NCI-H510A (cell line): ENCODE measurements around the gene FASTKD3.
"Not testable (repeated sequence)": the region's sequence is repeated elsewhere in the genome, so short reads cannot be mapped to it uniquely, and the experiment has no call there.

Experiments used
- DNase-seq: peaks from one replicate; lab custom pipeline; 2025; lab: John Stamatoyannopoulos, UW

Gene FASTKD3, protein sequence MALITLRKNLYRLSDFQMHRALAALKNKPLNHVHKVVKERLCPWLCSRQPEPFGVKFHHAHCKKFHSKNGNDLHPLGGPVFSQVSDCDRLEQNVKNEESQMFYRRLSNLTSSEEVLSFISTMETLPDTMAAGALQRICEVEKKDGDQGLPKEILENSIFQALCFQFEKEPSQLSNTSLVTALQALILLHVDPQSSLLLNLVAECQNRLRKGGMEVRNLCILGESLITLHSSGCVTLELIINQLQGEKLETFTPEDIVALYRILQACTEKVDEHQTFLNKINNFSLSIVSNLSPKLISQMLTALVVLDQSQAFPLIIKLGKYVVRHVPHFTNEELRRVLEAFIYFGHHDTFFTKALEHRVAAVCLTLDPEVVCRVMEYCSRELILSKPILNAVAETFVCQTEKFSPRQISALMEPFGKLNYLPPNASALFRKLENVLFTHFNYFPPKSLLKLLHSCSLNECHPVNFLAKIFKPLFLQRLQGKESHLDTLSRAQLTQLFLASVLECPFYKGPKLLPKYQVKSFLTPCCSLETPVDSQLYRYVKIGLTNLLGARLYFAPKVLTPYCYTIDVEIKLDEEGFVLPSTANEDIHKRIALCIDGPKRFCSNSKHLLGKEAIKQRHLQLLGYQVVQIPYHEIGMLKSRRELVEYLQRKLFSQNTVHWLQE

DNA sequence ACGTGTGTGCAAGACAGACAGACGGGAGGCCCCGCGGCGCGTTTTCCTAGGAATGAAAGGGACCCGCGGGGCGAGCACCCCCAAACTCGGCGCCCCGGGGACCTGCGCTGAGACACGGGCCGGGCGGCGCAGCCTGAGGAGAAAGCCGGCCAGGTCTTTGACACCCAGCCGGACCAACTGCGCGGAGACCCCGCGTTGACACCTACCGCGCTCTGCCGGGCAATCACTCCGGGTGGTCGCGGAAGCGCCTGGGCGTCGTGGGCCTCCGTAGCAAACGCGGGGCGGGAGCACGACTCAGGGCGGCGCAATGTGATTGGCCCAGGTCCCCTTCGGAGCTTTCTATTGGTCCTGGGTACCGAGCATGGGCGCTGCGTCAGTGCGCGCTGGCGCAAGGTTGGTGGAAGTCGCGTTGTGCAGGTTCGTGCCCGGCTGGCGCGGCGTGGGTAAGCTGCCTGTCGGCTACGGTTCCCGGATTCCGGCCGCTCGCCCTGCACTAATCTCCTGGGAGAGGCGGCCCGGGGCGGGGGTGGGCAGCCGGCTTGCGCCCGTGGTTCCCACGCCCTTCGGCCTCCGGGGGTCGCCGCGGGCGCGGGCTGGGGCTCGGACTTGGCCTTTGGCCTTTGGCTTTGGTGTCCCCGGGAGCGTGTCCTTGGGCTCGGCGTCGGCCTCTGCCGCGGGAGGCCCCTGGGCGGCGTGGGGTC lies at the start of gene FASTKD3, which contains the start of gene MTRR:
TSS of gene FASTKD3 (minus strand) at position 259 of the 701 bp plus-strand sequence. CDS start 948 bp downstream, outside the sequence.
TSS of gene MTRR (plus strand) at position 376 of the 701 bp plus-strand sequence. CDS start 1,647 bp downstream, outside the sequence.
- peak; percentile 90 for DNase-seq

DNA sequence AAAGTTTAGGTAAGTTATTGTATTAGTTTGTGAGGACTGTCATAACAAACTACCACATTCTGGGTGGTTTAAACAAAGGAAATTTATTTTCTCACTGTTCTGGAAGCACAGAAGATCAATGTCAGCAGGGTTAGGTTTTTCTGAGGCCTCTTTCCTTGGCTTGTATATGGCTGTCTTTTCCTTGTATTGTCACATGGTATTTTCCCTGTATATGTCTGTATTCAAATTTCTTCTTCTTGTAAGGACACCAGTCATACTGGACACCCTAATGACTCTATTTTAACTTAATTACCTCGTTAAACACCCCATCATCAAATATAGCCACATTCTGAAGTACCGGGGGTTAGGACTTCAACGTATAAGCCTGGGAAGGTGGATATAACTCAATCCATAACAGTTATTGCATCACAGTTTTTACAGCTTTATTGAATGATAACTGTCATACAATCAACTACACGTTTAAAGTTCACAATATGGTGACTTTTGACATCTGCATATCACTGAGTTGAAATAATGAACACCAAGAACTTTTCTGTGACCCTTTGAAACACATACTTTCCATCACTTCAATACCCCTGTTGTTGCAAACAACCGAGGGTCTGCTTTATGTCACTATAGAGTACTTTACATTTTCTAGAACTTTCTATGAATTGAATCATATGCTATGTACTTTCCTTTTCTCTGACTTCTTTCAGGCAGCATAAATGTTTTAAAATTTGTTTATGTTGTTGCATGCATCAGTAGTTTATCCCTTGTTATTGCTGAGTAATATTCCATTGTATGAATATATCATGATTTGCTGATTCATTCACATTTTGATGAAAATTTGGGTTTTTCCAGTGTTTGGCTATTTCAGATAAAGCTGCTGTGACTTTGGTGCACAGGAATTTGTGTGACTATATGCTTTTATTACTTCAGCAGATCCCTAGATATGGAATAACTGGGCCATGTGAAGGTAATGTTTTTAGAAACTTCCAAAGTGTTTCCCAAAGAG lies 48.6 kb upstream of the FASTKD3 start:
- no peak for DNase-seq

DNA sequence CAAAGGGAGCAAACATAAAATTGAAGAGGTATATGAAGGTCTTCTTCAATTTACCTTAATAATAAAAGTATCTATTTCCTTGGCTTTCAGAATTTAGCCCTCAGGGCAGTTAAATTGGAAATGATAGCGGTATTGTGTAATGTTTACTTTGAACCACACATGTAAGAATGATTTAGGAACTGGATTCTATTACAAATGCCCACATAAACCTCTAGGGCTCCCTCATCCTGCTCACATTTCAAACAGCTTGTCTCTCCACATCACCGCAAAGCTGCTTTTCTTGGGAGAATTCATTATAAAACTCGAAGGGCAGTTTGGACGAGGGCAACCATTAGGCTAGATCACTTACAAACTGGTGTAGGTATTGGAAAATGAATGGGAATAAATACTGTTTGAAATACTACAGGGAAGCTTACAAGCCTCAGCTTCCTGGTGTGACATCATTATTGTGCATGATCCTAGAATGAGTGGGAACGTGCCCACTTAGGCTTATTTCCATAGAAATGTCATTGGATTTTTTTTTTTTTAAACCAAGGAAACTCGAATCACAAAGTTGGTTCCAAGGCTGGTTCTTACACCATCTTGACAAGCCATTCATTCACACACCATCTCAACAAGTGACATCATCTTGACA lies 47.5 kb upstream of the FASTKD3 start:
- no peak for DNase-seq

DNA sequence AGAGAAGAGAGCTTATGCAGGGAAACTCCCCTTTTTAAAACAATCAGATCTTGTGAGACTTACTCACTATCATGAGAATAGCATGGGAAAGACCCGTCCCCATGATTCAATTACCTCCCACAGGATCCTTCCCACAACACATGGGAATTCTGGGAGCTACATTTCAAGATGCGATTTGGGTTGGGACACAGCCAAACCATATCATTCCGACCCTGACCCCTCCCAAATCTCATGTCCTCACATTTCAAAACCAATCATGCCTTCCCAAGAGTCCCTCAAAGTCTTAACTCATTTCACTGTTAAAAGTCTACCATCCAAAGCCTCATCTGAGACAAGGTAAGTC lies 42.6 kb upstream of the FASTKD3 start:
- DNase-seq = not testable (repeated sequence)

DNA sequence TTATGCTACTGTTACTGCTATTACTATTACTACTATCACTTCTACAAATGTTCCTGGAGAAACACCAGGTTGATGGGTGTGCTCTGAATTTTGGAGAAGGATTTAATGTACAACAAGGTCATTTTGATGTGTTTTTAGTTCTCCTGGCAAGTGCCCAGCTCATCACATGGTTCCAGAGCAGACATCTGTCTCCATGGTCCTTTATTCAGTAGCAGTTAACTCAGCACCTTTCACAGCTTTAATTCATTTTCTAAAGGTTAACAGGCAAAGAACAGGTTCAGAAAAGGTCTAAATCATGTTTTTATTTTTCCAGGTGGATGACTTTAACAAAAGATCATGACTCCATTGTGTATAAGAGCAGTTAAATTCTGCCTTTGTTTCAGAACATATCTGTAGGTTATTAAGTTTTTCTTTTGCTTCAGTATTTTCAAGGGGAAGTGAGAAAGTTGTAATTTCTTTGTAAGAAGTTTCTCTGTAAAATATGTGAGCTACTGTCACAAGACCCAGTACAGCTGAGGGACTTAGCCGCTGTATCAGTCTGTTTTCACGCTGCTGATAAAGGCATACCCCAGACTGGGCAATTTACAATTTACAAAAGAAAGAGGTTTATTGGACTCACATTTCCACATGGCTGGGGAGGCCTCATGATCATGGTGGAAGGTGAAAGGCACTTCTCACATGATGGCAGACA lies 42.1 kb upstream of the FASTKD3 start:
- no peak for DNase-seq

DNA sequence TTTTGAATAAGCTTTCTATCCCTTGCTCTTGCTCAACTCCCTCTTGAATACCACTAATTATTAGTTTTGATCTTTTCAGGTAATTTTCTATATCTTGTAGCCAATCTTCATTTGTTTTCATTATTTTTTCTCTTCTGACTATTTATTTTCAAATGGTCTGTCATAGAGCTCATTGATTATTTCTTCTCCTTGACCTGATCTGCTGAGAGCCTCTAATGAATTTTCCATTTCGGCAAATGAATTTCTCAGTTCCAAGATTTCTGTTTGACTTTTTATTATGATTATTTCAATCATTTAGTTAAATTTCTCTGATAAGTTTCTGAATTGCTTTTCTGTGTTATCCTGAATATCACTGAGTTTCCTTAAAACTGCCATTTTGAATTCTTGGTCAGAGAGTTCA lies 39.5 kb upstream of the FASTKD3 start:
- DNase-seq = no peak

DNA sequence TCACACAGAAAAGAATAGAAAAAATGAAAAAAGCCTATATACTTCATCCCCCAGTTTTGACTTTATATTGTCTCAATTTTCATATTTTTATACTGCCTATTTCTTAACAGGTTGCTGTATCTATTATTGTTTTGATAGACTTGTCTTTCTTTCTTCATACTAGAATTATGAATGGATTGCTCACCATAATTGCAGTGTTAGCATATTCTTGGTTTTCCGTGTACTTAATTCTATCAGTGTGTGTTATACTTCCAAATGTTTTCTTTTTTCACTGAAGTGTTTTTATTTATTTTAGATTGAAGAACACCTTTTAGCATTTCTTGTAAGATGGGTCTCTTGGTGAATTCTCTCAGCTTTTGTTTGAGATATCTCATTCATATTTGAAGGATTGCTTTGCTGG lies 38.8 kb upstream of the FASTKD3 start:
- DNase-seq = no peak

DNA sequence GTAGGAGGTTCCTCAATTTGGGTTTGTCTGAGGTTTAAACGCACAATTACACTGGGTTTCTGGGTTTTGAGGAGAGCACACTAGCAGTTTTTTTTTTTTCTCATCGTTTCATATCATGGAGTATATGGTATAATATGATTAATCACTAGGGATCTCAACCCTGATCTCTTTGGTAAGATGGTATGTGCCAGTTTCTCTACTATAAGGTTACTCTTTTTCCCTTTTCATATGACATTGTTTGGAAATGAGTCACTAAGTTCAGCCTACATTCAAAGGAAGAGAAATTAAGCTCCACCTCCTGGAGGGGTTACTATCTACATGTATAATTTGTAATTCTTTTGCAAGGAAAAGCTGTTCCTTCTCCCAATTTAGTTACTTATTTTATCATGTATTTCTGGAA lies 35.3 kb upstream of the FASTKD3 start:
- DNase-seq = no peak

DNA sequence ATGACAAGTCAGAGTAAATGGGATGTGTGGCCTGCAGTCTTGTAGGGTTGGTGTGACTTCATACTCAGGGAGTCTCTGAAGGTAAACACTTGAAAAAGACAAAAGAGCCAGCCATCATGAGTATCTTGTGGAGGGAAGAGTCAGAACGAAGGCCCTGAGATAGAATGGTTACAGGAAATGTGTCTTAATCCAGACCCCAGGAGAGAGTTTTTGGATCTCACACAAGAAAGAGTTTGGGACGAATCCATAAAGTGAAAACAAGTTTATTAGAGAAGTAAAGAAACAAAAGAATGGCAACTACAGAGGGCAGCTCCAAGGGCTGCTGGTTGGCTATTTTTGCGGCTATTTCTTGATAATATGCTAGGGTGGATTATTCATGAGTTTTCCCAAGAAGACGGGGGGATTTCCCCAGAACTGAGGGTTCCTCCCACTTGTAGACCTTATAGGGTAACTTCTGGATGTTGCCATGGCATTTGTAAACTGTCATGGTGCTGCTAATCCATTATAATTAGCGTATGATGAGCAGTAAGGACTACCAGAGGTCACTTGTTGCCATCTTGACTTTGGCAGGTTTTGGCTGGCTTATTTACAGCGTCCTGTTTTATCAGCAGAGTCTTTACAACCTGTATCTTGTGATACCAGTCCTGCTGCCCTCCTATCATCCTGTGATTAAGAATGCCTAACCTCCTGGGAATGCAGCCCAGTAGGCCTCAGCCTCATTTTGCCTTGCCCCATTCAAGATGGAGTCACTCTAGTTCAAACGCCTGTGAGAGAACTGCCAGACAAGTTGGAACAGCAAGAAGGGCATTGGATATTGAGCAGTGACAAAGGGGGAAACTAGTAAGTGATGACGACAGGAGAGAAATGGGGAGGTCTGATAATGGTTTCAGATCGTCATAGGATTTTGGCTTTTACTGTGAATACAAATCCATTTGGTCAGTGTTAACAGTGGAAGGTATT lies 34.1 kb upstream of the FASTKD3 start:
- no peak for DNase-seq

DNA sequence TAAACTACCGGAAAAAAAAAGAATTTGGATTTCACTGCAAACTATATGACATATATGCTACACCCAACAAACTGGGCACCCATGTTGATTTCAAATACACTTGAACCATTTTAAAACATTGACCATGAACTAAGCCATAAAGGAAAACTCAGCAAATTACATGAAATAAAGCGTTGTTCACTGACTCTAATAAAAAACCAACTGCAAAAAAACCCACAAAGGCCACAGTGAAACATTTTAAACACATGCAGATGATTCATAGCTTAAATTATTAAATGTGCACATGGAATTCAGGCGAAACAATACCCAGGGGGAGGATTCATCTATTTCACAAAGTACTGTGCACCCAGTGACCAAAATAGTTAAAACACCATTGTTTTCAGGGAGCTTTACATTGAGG lies 33.4 kb upstream of the FASTKD3 start:
- DNase-seq = no peak

DNA sequence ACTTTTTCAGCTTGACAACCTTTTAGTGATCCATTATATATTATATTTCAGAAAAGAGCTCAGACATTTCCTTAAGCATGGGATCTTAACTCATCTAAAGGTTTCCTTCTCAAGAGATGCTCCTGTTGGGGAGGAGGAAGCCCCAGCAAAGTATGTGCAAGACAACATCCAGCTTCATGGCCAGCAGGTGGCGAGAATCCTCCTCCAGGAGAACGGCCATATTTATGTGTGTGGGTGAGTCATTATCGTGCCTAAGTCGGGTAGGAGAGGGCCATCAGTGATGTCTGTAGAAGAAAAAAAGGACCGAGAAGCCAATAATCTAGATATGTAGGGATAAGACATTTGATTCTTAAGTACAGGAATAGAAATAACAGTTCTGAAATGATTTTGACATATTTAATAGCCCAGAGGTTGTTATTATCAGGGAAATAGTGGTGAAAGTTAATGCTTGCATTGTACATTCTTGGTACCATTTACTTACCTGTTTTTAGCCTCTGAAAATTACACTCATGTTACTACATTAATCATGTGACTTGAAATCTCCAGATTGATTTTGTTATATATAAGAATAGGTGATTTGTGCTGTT lies 28.3 kb upstream of the FASTKD3 start:
- DNase-seq = no peak

DNA sequence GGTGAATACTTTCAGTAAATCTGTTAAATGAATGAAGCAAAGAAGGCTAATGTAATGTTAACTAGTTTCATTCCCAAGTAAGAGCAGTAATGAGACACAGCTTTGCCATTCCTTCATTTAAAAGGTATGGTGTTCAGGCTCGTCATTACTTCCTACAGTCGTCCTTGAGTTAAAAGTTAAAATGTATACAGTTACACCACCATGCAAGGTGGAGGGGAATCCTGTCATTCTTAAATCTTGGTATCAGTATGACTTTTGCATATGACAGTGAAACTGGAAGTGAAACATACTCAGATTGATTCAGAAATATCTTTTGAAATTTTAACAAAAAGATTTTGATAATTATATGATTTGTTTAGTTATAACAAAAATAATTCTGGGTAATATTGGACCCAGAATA lies 26.0 kb upstream of the FASTKD3 start:
- DNase-seq = no peak

DNA sequence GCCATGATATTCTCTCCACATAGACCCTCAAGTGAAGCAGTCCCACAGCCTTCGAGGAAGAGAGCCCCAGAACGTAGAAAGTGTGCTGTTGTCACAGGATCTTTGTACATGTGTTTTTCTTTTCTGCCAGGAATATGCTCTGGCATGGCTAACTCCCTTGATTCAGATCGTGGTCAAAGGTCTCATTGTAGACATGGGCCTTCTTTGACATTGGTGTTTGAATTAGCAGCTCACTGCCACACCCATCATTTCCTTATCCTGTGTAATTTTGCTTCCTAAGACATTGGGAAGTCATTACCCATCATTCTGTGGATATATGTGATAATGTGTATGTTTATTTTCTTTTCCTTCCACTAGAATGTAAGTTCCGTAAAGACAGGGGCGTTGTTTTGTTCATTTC lies 25.6 kb upstream of the FASTKD3 start:
- no peak for DNase-seq

DNA sequence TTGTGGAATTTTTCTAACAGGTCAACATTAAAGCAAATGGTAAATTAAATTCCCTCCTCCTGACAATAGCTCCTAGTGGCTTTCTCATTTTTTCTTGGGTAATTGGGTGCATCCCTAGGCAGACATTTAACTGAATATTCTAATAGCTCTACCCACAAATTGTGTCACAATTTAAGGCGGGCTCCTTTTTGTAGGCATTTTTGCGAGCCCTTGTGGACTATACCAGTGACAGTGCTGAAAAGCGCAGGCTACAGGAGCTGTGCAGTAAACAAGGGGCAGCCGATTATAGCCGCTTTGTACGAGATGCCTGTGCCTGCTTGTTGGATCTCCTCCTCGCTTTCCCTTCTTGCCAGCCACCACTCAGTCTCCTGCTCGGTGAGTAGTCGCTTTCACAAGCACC lies 20.1 kb upstream of the FASTKD3 start:
- no peak for DNase-seq

DNA sequence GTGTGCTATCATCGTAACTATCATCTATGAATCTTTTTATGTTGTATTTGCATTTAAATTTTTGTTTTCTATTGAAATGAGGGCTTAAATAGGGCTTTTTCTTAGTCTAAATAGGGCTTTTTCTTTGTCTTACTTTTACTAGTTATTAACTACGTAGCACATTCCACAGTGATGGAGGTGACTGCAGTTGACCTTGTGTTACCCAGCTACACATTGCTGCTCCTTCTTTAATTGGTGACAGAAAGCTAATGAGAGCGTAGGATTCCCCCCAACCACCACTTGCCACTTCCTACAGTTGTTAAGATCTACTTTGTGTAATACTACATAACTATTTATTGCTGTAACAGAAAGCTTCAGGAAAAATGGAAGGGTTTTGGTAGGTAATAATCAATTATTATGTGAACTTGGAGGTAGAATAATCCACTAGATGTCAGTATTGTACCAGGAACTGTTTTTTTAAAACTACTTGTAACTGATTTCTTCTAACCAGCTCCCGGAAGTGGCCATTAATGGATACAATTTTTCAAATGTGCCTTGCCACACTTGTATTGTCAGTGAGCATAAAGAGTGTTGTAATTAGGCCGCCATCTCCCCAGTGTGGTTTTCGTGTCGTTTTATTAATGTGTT lies 18.1 kb upstream of the FASTKD3 start:
- DNase-seq = peak; percentile 42

DNA sequence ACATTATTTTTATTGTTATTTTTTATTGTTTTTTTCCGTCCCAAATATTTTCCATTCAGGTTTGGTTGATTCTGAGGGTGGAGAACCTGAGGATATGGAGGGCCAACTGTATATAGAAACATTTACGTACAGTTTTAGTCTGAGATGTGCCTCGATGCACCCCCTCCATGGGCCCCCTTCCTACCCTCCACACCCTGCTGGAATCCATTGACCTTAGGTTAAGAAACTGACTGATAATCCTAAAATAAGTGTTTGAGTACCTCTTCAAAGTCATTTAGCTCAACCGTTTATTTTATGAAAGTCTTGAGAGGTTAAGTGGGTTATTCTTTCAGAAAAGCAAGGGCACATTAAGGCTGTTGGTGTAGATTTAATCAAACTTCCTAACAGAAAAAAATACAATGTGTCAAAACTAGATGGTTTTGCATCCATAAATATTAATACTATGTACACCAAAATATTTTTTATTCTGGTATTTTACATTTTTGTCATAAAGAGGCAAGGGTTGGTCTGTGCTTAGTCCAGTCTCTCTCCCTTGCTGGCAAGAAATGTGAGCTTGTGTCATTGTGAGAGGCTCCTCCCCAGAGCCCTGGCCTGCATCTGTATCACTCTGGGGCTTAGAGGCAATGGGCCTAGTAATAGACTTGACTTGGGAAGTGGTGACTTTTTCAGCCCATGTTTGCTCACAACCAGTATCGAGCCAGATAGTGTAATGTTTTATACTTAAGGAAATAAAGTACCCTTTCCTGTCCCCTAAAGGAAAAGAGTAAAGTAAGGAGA lies 15.8 kb upstream of the FASTKD3 start:
- no peak for DNase-seq

DNA sequence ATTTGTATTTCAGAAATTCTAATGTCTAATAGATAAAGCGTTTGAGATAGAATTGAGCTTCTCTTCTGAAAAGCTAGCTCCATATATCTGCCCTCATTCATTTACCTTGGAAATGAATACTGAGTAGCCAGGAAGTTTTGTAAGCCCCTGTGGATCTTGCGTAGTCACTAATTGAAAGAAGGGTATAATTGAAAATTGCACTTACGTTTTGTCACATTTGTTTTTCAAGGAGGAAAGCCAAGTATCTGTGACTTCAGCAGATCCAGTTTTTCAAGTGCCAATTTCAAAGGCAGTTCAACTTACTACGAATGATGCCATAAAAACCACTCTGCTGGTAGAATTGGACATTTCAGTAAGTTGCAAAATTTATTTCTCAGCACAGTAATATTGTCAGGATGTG lies 14.1 kb upstream of the FASTKD3 start:
- no peak for DNase-seq

DNA sequence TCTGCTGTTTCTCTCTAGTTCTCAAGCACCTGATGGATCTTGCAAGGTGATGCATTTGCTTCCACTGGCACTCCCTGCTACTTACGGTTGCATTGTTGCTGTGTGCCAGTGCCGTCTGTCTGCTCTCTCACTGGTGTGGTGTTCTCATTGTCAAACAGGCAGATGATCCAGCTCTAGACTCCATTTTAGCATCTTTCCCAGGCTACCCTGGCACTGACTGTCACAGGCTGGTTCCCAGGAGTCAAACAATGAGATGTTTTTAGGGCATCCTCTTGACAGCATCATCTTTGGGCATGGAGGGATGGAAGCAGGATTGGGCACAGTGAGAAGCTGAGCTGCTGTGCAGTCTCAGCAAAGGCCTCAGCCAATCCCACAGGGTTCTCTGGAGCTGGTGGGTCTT lies 13.0 kb upstream of the FASTKD3 start:
- DNase-seq = no peak
